HEK293 (cell line): Measurements from ENCODE around the gene DLG2.

Source experiments
- GLI4 ChIP-seq: fragments of 450-650 bp; formaldehyde crosslinking; IDR thresholded peaks from 2 replicates; pipeline ENCODE4 v1.5.1; 2016; ENCODE audit warnings: missing biosample characterization, missing genetic modification characterization
- MZF1 ChIP-seq: fragments of 450-650 bp; formaldehyde crosslinking; IDR thresholded peaks from 2 replicates; pipeline ENCODE4 v1.5.1; 2017; ENCODE audit warnings: missing biosample characterization, missing genetic modification characterization, borderline replicate concordance
- SP2 ChIP-seq: fragments of 450-650 bp; formaldehyde crosslinking; IDR thresholded peaks from 2 replicates; pipeline ENCODE4 v1.5.1; 2016; ENCODE audit warnings: missing biosample characterization, missing genetic modification characterization
- ZNF23 ChIP-seq: fragments of 450-650 bp; formaldehyde crosslinking; IDR thresholded peaks from 2 replicates; pipeline ENCODE4 v1.5.1; 2016; ENCODE audit warnings: missing biosample characterization, missing genetic modification characterization, borderline replicate concordance
- ZNF274 ChIP-seq, 2 experiments: fragments of 200-500 bp in 1 of 2; fragments of 450-650 bp in 1 of 2; sonication (Bioruptor generic) in 1 of 2; formaldehyde crosslinking in 1 of 2; IDR thresholded peaks; 2 replicates each; pipeline versions ENCODE4 v1.5.1 to v1.6.1; 2014 to 2016; ENCODE audit warnings: borderline replicate concordance in 1 of 2, inconsistent platforms in 1 of 2, low read length in 1 of 2, missing biosample characterization in 1 of 2, missing genetic modification characterization in 1 of 2
- ZNF292 ChIP-seq: fragments of 450-650 bp; formaldehyde crosslinking; IDR thresholded peaks from 2 replicates; pipeline ENCODE4 v1.5.1; 2016; ENCODE audit warnings: low read depth, missing biosample characterization, missing genetic modification characterization, borderline replicate concordance
- TF ChIP-seq, protein P1 (sequence below): fragments of 450-650 bp; formaldehyde crosslinking; IDR thresholded peaks from 2 replicates; pipeline ENCODE4 v1.5.1; 2016; ENCODE audit warnings: missing biosample characterization, missing genetic modification characterization

DNA sequence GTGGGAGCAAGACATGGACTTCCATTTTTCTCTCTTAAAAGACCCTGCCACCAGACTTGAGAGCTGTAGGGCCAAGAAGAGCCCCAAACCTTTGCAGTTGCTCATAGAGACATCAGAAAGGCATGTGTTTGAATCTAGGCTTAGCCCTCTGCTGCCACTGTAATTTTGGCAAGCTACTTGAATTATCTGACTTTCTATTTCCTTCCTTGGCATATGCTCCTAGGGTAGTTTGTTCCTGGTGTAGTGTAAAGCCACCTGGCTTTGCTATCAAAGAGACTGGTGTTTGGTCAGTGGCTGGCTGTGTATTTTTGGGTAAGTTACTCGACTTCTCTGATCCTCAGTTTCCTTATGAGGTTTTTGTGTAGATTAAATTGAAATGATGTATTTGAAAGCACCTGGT is 2088.9 kb downstream of the DLG2 start:
- TF ChIP-seq ZNF292 = no peak
- no peak for TF ChIP-seq SP2 (tag by site-specific recombination)
- TF ChIP-seq, protein P1, sequence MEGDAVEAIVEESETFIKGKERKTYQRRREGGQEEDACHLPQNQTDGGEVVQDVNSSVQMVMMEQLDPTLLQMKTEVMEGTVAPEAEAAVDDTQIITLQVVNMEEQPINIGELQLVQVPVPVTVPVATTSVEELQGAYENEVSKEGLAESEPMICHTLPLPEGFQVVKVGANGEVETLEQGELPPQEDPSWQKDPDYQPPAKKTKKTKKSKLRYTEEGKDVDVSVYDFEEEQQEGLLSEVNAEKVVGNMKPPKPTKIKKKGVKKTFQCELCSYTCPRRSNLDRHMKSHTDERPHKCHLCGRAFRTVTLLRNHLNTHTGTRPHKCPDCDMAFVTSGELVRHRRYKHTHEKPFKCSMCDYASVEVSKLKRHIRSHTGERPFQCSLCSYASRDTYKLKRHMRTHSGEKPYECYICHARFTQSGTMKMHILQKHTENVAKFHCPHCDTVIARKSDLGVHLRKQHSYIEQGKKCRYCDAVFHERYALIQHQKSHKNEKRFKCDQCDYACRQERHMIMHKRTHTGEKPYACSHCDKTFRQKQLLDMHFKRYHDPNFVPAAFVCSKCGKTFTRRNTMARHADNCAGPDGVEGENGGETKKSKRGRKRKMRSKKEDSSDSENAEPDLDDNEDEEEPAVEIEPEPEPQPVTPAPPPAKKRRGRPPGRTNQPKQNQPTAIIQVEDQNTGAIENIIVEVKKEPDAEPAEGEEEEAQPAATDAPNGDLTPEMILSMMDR = no peak
- no peak for TF ChIP-seq MZF1 (tag by site-specific recombination)
- no peak for TF ChIP-seq GLI4 (tag by site-specific recombination)
- TF ChIP-seq ZNF274 (IDR thresholded peaks at IDR 0.05; ENCODE audit: low read length) = no peak
- no peak for TF ChIP-seq ZNF274 (tag by site-specific recombination; IDR thresholded peaks at IDR 0.05; ENCODE audit: borderline replicate concordance)
- TF ChIP-seq ZNF23 (tag by site-specific recombination) = no peak
